ENCODE measurements around the gene NKX6-1.

NKX6-1 gene

DNA sequence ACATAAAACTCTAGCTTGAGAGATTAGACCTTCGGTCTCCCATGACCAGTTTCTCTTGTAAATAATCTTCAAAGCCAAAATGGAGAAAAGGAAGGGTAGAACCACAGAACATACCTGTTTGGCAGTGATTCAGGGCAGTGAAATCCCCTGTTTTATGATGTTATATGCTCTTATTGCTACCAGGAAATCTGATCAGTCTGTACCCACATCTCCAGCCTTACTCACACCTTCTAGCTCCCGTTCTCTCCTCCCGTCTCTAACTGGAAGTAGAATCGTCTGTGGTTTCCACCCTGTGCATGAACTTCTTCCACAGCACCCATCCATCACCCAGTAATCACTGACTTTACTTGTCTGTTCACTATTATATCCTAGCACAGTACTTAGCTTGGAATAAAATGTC lies 42.9 kb downstream of the NKX6-1 start:
- Histone ChIP-seq H3K9me3 (ENCODE audit: insufficient read depth, low read length) (no peaks in the 10 kb centered on the region), H3K27me3 (ENCODE audit: insufficient read depth, insufficient read length) (no peaks in the 10 kb centered on the region), H3K36me3 (ENCODE audit: insufficient read depth, insufficient read length, low read length) (no peaks in the 10 kb centered on the region), H3K4me3 (ENCODE audit: insufficient read length, low read depth) (no peak overlapping the region), H3K4me1 (ENCODE audit: insufficient read depth, insufficient read length) (no peaks in the 10 kb centered on the region), H3K9ac (ENCODE audit: insufficient read length, low read depth) (no peak overlapping the region)
- no peak for DNase-seq (ENCODE audit: low read depth, low spot score)
- TF ChIP-seq ZNF274 (IDR thresholded peaks at IDR 0.05; ENCODE audit: low read depth, low read length) (no peak), SUZ12 (IDR thresholded peaks at IDR 0.05; ENCODE audit: extremely low read depth, insufficient read depth, insufficient read length) (no peak), YY1 (IDR thresholded peaks at IDR 0.05; ENCODE audit: insufficient read depth, insufficient read length) (no peak)

DNA sequence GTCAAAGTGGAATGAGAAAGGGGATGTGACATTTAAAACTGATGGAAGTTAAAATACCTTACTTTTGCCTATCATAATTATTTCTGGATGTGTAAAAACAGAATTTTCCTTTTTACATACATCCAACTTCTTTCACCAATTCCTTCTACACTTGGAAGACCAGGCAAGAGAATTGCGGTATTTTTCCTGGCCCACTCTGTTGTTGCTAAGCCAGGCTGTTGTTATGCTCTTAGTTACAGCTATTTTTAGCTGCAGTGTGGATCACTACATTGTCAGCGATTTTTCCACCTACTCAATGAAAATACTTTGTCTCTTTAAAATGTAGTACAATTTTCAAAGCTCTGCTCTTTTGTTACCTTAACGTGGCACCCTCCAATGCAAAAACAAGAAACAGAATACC lies 43.4 kb downstream of the NKX6-1 start:
- H3K4me1 ChIP-seq (ENCODE audit: insufficient read depth, insufficient read length): no peaks in the 10 kb centered on the region
- H3K9me3 ChIP-seq (ENCODE audit: insufficient read depth, low read length): no peaks in the 10 kb centered on the region
- H3K27me3 ChIP-seq (ENCODE audit: insufficient read depth, insufficient read length): no peaks in the 10 kb centered on the region
- no peak overlapping the region for H3K9ac ChIP-seq (ENCODE audit: insufficient read length, low read depth)
- no peak overlapping the region for H3K4me3 ChIP-seq (ENCODE audit: insufficient read length, low read depth)
- TF ChIP-seq ZNF274 (IDR thresholded peaks at IDR 0.05; ENCODE audit: low read depth, low read length) (no peak), SUZ12 (IDR thresholded peaks at IDR 0.05; ENCODE audit: extremely low read depth, insufficient read depth, insufficient read length) (no peak), YY1 (IDR thresholded peaks at IDR 0.05; ENCODE audit: insufficient read depth, insufficient read length) (no peak)
- no peaks in the 10 kb centered on the region for H3K36me3 ChIP-seq (ENCODE audit: insufficient read depth, insufficient read length, low read length)
- no peak for DNase-seq (ENCODE audit: low read depth, low spot score)

GRCh38 chr4:84451546-84451945 lies 47.5 kb downstream of the NKX6-1 start:
- H3K4me3 ChIP-seq (ENCODE audit: insufficient read length, low read depth): no peak overlapping the region
- no peaks in the 10 kb centered on the region for H3K4me1 ChIP-seq (ENCODE audit: insufficient read depth, insufficient read length)
- no peak overlapping the region for H3K9ac ChIP-seq (ENCODE audit: insufficient read length, low read depth)
- H3K36me3 ChIP-seq (ENCODE audit: insufficient read depth, insufficient read length, low read length): no peaks in the 10 kb centered on the region
- no peak for TF ChIP-seq ZNF274 (IDR thresholded peaks at IDR 0.05; ENCODE audit: low read depth, low read length)
- no peak for TF ChIP-seq YY1 (IDR thresholded peaks at IDR 0.05; ENCODE audit: insufficient read depth, insufficient read length)
- TF ChIP-seq SUZ12 (IDR thresholded peaks at IDR 0.05; ENCODE audit: extremely low read depth, insufficient read depth, insufficient read length): no peak
- H3K9me3 ChIP-seq (ENCODE audit: insufficient read depth, low read length): no peaks in the 10 kb centered on the region
- H3K27me3 ChIP-seq (ENCODE audit: insufficient read depth, insufficient read length): no peaks in the 10 kb centered on the region
- no peak for DNase-seq (ENCODE audit: low read depth, low spot score)

- Histone ChIP-seq H3K36me3 (ENCODE audit: insufficient read depth, insufficient read length, low read length) (no peaks in the 10 kb centered on the region), H3K4me1 (ENCODE audit: insufficient read depth, insufficient read length) (no peaks in the 10 kb centered on the region), H3K9ac (ENCODE audit: insufficient read length, low read depth) (no peak overlapping the region), H3K27me3 (ENCODE audit: insufficient read depth, insufficient read length) (no peaks in the 10 kb centered on the region), H3K4me3 (ENCODE audit: insufficient read length, low read depth) (no peak overlapping the region), H3K9me3 (ENCODE audit: insufficient read depth, low read length) (no peaks in the 10 kb centered on the region)
- no peak for TF ChIP-seq YY1 (IDR thresholded peaks at IDR 0.05; ENCODE audit: insufficient read depth, insufficient read length)
- no peak for TF ChIP-seq ZNF274 (IDR thresholded peaks at IDR 0.05; ENCODE audit: low read depth, low read length)
- no peak for TF ChIP-seq SUZ12 (IDR thresholded peaks at IDR 0.05; ENCODE audit: extremely low read depth, insufficient read depth, insufficient read length)
- DNase-seq (ENCODE audit: low read depth, low spot score): no peak
Measured at GRCh38 chr4:84443523-84443922, 55.6 kb downstream of the NKX6-1 start.

DNA sequence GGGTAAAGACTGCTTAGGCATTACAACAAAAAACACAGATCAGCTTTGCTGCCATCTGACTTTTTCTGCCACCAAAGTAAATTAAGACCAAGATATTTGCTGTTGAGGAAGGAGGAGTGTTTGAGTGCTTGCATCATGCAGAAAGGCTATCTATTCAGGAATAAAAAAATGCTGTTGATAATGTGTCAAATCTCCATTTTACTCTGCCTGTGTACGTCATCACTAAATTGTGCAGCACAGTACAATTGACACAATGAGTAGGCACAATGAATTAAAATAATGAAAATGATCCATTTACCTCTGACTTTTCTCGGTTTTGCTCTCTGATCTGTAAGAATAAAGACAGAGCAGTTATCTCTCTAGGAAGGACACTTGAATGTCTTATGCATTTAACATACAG lies 56.3 kb downstream of the NKX6-1 start:
- Histone ChIP-seq H3K4me1 (ENCODE audit: insufficient read depth, insufficient read length) (no peaks in the 10 kb centered on the region), H3K9me3 (ENCODE audit: insufficient read depth, low read length) (no peaks in the 10 kb centered on the region), H3K4me3 (ENCODE audit: insufficient read length, low read depth) (no peak overlapping the region), H3K27me3 (ENCODE audit: insufficient read depth, insufficient read length) (no peaks in the 10 kb centered on the region), H3K36me3 (ENCODE audit: insufficient read depth, insufficient read length, low read length) (no peaks in the 10 kb centered on the region), H3K9ac (ENCODE audit: insufficient read length, low read depth) (no peak overlapping the region)
- no peak for DNase-seq (ENCODE audit: low read depth, low spot score)
- TF ChIP-seq SUZ12 (IDR thresholded peaks at IDR 0.05; ENCODE audit: extremely low read depth, insufficient read depth, insufficient read length): no peak
- no peak for TF ChIP-seq ZNF274 (IDR thresholded peaks at IDR 0.05; ENCODE audit: low read depth, low read length)
- no peak for TF ChIP-seq YY1 (IDR thresholded peaks at IDR 0.05; ENCODE audit: insufficient read depth, insufficient read length)

Data from NT2/D1 (cell line).